Measurements from ENCODE around the gene TOR4A. TPM values are rescaled to one million over a fixed set of nuclear protein-coding genes. Genes with fewer than 3 reads are reported as not detected.

The TOR4A gene
- total RNA-seq, 1 experiment from 2014 or later, result 37.1 TPM

GRCh38 chr9:137263506-137263905 lies 14.0 kb upstream of the TOR4A start:
- H3K36me3 ChIP-seq (ENCODE audit: control insufficient read depth, insufficient read depth, low read length), result 0 out of 2 replicates have a peak, but pooled peaks cover 3% of the 10 kb centered on the region
- TF ChIP-seq CTCF (IDR thresholded peaks at IDR 0.05) (no peak), SIN3A (IDR thresholded peaks at IDR 0.05; ENCODE audit: borderline replicate concordance, insufficient read depth, low read depth, low read length) (no peak), POLR2AphosphoS5 (IDR thresholded peaks at IDR 0.05; ENCODE audit: low read depth, low read length) (no peak), TCF7L2 (IDR thresholded peaks at IDR 0.05; ENCODE audit: low read depth, low read length) (no peak)
- TF ChIP-seq, protein P1, sequence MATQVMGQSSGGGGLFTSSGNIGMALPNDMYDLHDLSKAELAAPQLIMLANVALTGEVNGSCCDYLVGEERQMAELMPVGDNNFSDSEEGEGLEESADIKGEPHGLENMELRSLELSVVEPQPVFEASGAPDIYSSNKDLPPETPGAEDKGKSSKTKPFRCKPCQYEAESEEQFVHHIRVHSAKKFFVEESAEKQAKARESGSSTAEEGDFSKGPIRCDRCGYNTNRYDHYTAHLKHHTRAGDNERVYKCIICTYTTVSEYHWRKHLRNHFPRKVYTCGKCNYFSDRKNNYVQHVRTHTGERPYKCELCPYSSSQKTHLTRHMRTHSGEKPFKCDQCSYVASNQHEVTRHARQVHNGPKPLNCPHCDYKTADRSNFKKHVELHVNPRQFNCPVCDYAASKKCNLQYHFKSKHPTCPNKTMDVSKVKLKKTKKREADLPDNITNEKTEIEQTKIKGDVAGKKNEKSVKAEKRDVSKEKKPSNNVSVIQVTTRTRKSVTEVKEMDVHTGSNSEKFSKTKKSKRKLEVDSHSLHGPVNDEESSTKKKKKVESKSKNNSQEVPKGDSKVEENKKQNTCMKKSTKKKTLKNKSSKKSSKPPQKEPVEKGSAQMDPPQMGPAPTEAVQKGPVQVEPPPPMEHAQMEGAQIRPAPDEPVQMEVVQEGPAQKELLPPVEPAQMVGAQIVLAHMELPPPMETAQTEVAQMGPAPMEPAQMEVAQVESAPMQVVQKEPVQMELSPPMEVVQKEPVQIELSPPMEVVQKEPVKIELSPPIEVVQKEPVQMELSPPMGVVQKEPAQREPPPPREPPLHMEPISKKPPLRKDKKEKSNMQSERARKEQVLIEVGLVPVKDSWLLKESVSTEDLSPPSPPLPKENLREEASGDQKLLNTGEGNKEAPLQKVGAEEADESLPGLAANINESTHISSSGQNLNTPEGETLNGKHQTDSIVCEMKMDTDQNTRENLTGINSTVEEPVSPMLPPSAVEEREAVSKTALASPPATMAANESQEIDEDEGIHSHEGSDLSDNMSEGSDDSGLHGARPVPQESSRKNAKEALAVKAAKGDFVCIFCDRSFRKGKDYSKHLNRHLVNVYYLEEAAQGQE (IDR thresholded peaks at IDR 0.05; ENCODE audit: insufficient read depth in 1 of 2, low read depth in 2 of 2, low read length in 1 of 2), result no peak
- no peaks in the 10 kb centered on the region for H3K4me1 ChIP-seq (ENCODE audit: control insufficient read depth, insufficient read depth, low read length)
- no peaks in the 10 kb centered on the region for H3K9me3 ChIP-seq (ENCODE audit: control insufficient read depth, insufficient read depth, low read depth, low read length)
- ChIA-PET CTCF (no interaction called here), POLR2A (no interaction called here)
- H3K27me3 ChIP-seq (ENCODE audit: control insufficient read depth, insufficient read depth, low read length), result no peaks in the 10 kb centered on the region
- ATAC-seq (no peak), DNase-seq (ENCODE audit: low read depth, low spot score) (no peak)
- no TSS peak for BruUV-seq (replicated peaks)
- no peak overlapping the region for H3K27ac ChIP-seq (ENCODE audit: low read length)
- in situ Hi-C loops (cut with HindIII; ENCODE audit: low pct_unique_long_range_greater_than_20kb, low sequenced_read_pairs), result no loop called here
- intact Hi-C loops (cut with micrococcal nuclease; ENCODE audit: unreplicated experiment), result no loop called here
- H3K4me3 ChIP-seq (ENCODE audit: low read depth in 2 of 2, low read length in 2 of 2), result no peak overlapping the region

- ChIA-PET CTCF (no interaction called here), POLR2A (no interaction called here)
- DNase-seq (ENCODE audit: low read depth, low spot score) (no peak), ATAC-seq (no peak)
- Histone ChIP-seq H3K27ac (ENCODE audit: low read length) (no peak overlapping the region), H3K36me3 (ENCODE audit: control insufficient read depth, insufficient read depth, low read length) (0 out of 2 replicates have a peak, but pooled peaks cover 3% of the 10 kb centered on the region), H3K4me3 (ENCODE audit: low read depth in 2 of 2, low read length in 2 of 2) (no peak overlapping the region), H3K4me1 (ENCODE audit: control insufficient read depth, insufficient read depth, low read length) (no peaks in the 10 kb centered on the region), H3K9me3 (ENCODE audit: control insufficient read depth, insufficient read depth, low read depth, low read length) (no peaks in the 10 kb centered on the region), H3K27me3 (ENCODE audit: control insufficient read depth, insufficient read depth, low read length) (no peaks in the 10 kb centered on the region)
- intact Hi-C loops (cut with micrococcal nuclease; ENCODE audit: unreplicated experiment) (no loop called here), in situ Hi-C loops (cut with HindIII; ENCODE audit: low pct_unique_long_range_greater_than_20kb, low sequenced_read_pairs) (no loop called here)
- TF ChIP-seq SIN3A (IDR thresholded peaks at IDR 0.05; ENCODE audit: borderline replicate concordance, insufficient read depth, low read depth, low read length), result no peak
- TF ChIP-seq, protein P1 (IDR thresholded peaks at IDR 0.05; ENCODE audit: insufficient read depth in 1 of 2, low read depth in 2 of 2, low read length in 1 of 2), result no peak
- TF ChIP-seq CTCF (IDR thresholded peaks at IDR 0.05), result no peak
- TF ChIP-seq POLR2AphosphoS5 (IDR thresholded peaks at IDR 0.05; ENCODE audit: low read depth, low read length), result no peak
- TF ChIP-seq TCF7L2 (IDR thresholded peaks at IDR 0.05; ENCODE audit: low read depth, low read length), result no peak
- BruUV-seq (replicated peaks), result no TSS peak
These were observed 13.5 kb upstream of the TOR4A start for GRCh38 chr9:137264067-137264466.
